Activated naive CD4-positive, alpha-beta T cell treated with anti-CD3 and anti-CD28 coated beads, Interleukin-2, amount 10 ng/mL, durations not matched to agents 7 days and 5 days (primary cell): ENCODE results near the gene HYPK.
"Not testable (repeated sequence)": the region's sequence is repeated elsewhere in the genome, so short reads cannot be mapped to it uniquely, and the experiment has no call there.

Source experiments
- CTCF ChIA-PET: fragments of 350-600 bp; sonication (Branson Sonifier 250); formaldehyde crosslinking; loops from one replicate; lab custom pipeline; 2021; ENCODE audit warnings: antibody characterized with exemption; lab: Charles Lee
- DNase-seq: peaks from one replicate; pipeline ENCODE4 v3.0.0-alpha.2; 2020
- H3K27ac Mint-ChIP-seq: one replicate; pipeline ENCODE4 v1.8.0; 2021; ENCODE audit warnings: mild to moderate bottlenecking, moderate library complexity, mixed read lengths
- H3K27me3 Mint-ChIP-seq: one replicate; pipeline ENCODE4 v1.8.0; 2021; ENCODE audit warnings: mild to moderate bottlenecking, mixed read lengths
- H3K36me3 Mint-ChIP-seq: one replicate; pipeline ENCODE4 v1.8.0; 2021; ENCODE audit warnings: mixed read lengths
- H3K4me1 Mint-ChIP-seq: one replicate; pipeline ENCODE4 v1.8.0; 2021; ENCODE audit warnings: mixed read lengths
- H3K4me3 Mint-ChIP-seq: one replicate; pipeline ENCODE4 v1.8.0; 2021; ENCODE audit warnings: mild to moderate bottlenecking, moderate library complexity, mixed read lengths
- H3K9me3 Mint-ChIP-seq: one replicate; pipeline ENCODE4 v1.8.0; 2021; ENCODE audit warnings: mixed read lengths

Gene HYPK

GRCh38 chr15:43779016-43779415 is 21.4 kb upstream of the HYPK start:
- peaks cover 9% of the 10 kb centered on the region for H3K27me3 Mint-ChIP-seq
- CTCF ChIA-PET: interaction anchor here (1.0 kb wide), 1 partner anchor 12 kb away, joined by 3 read pairs; no protein-coding TSS in a partner anchor
- peaks cover 3% of the 10 kb centered on the region for H3K36me3 Mint-ChIP-seq
- no peaks in the 10 kb centered on the region for H3K9me3 Mint-ChIP-seq
- peaks cover 26% of the 10 kb centered on the region for H3K4me1 Mint-ChIP-seq
- peak overlapping the region; percentile 2 for H3K27ac Mint-ChIP-seq
- H3K4me3 Mint-ChIP-seq: peak overlapping the region; percentile 7
- DNase-seq: no peak

GRCh38 chr15:43789409-43789808 is 11.0 kb upstream of the HYPK start:
- H3K4me3 Mint-ChIP-seq: no peak overlapping the region

GRCh38 chr15:43791993-43792760 is 8.2 kb upstream of the HYPK start, which contains the start of gene SERF2:
Gene SERF2, plus strand, starts transcription at chr15:43792320. Its CDS starts 57 bp downstream, at chr15:43792377.
- peak; percentile 100 for DNase-seq
- Mint-ChIP-seq H3K4me1 (peaks cover 40% of the 10 kb centered on the region), H3K36me3 (peaks cover 43% of the 10 kb centered on the region), H3K27ac (peak within 1 kb of the TSS; percentile 97), H3K9me3 (no peaks in the 10 kb centered on the region), H3K27me3 (no peaks in the 10 kb centered on the region), H3K4me3 (peak within 1 kb of the TSS; percentile 95)
- CTCF ChIA-PET: interaction anchor here (1.1 kb wide), 2 partner anchors 10 to 14 kb away, joined by 3 to 4 read pairs; no protein-coding TSS in a partner anchor

More at GRCh38 chr15:43789409-43789808, 11.0 kb upstream of the HYPK start:
- H3K9me3 Mint-ChIP-seq: no peaks in the 10 kb centered on the region
- H3K27me3 Mint-ChIP-seq: no peaks in the 10 kb centered on the region
- no peak overlapping the region for H3K27ac Mint-ChIP-seq
- DNase-seq: no peak
- H3K36me3 Mint-ChIP-seq: peaks cover 22% of the 10 kb centered on the region
- peaks cover 20% of the 10 kb centered on the region for H3K4me1 Mint-ChIP-seq
- CTCF ChIA-PET: interaction anchor here (2.4 kb wide), 1 partner anchor 13 kb away, joined by 14 read pairs; the partner anchor contains the start of gene ELL3

- Mint-ChIP-seq H3K36me3 (peaks cover 47% of the 10 kb centered on the region), H3K27me3 (no peaks in the 10 kb centered on the region), H3K4me3 (peak overlapping the region; percentile 95), H3K4me1 (peaks cover 40% of the 10 kb centered on the region), H3K9me3 (no peaks in the 10 kb centered on the region), H3K27ac (peak overlapping the region; percentile 97)
- peak; percentile 51 for DNase-seq
- CTCF ChIA-PET: interaction anchor here (1.1 kb wide), 1 partner anchor 9 kb away, joined by 4 read pairs; no protein-coding TSS in a partner anchor
These were observed 7.5 kb upstream of the HYPK start for GRCh38 chr15:43792761-43793476.

GRCh38 chr15:43793647-43794046 is 6.8 kb upstream of the HYPK start:
- Mint-ChIP-seq H3K4me1 (peaks cover 46% of the 10 kb centered on the region), H3K36me3 (peaks cover 53% of the 10 kb centered on the region), H3K4me3 (peak overlapping the region; percentile 95), H3K9me3 (no peaks in the 10 kb centered on the region), H3K27ac (peak overlapping the region; percentile 97), H3K27me3 (no peaks in the 10 kb centered on the region)
- DNase-seq: no peak
- CTCF ChIA-PET: interaction anchor here (1.1 kb wide), 1 partner anchor 8 kb away, joined by 4 read pairs; no protein-coding TSS in a partner anchor

- Mint-ChIP-seq H3K4me3 (peak overlapping the region; percentile 95), H3K27me3 (no peaks in the 10 kb centered on the region), H3K4me1 (peaks cover 53% of the 10 kb centered on the region), H3K9me3 (no peaks in the 10 kb centered on the region), H3K27ac (peak overlapping the region; percentile 76), H3K36me3 (peaks cover 58% of the 10 kb centered on the region)
- CTCF ChIA-PET: no interaction called here
- DNase-seq: no peak
These were observed 5.9 kb upstream of the HYPK start for GRCh38 chr15:43794269-43795037.

GRCh38 chr15:43795197-43795596 is 5.2 kb upstream of the HYPK start:
- H3K36me3 Mint-ChIP-seq: peaks cover 63% of the 10 kb centered on the region
- H3K27me3 Mint-ChIP-seq: no peaks in the 10 kb centered on the region
- H3K4me1 Mint-ChIP-seq: peaks cover 60% of the 10 kb centered on the region
- peak overlapping the region; percentile 12 for H3K27ac Mint-ChIP-seq
- no peak overlapping the region for H3K4me3 Mint-ChIP-seq
- no peak for DNase-seq
- H3K9me3 Mint-ChIP-seq: no peaks in the 10 kb centered on the region
- CTCF ChIA-PET: interaction anchor here (1.1 kb wide), 1 partner anchor 27 kb away, joined by 3 read pairs; no protein-coding TSS in a partner anchor

- CTCF ChIA-PET: interaction anchor here (1.1 kb wide), 1 partner anchor 26 kb away, joined by 3 read pairs; no protein-coding TSS in a partner anchor
- Mint-ChIP-seq H3K27me3 (no peaks in the 10 kb centered on the region), H3K36me3 (peaks cover 69% of the 10 kb centered on the region), H3K27ac (peak overlapping the region; percentile 26), H3K9me3 (no peaks in the 10 kb centered on the region), H3K4me3 (no peak overlapping the region), H3K4me1 (peaks cover 66% of the 10 kb centered on the region)
- no peak for DNase-seq
These were observed 4.4 kb upstream of the HYPK start for GRCh38 chr15:43795997-43796396.

- no peaks in the 10 kb centered on the region for H3K9me3 Mint-ChIP-seq
- no peaks in the 10 kb centered on the region for H3K27me3 Mint-ChIP-seq
- peaks cover 69% of the 10 kb centered on the region for H3K4me1 Mint-ChIP-seq
- peaks cover 75% of the 10 kb centered on the region for H3K36me3 Mint-ChIP-seq
- H3K27ac Mint-ChIP-seq: peak overlapping the region; percentile 0
- CTCF ChIA-PET: interaction anchor here (0.9 kb wide), 1 partner anchor 26 kb away, joined by 3 read pairs; no protein-coding TSS in a partner anchor
- no peak for DNase-seq
- no peak overlapping the region for H3K4me3 Mint-ChIP-seq
These were observed 3.8 kb upstream of the HYPK start for GRCh38 chr15:43796566-43796965.

GRCh38 chr15:43799209-43799944 is 1.0 kb upstream of the HYPK start:
- Mint-ChIP-seq H3K9me3 (no peaks in the 10 kb centered on the region), H3K36me3 (peaks cover 65% of the 10 kb centered on the region), H3K4me3 (no peak overlapping the region)

GRCh38 chr15:43799945-43800285 is 484 bp upstream of the HYPK start, which contains the start of gene SERINC4:
Gene SERINC4, minus strand, starts transcription at chr15:43800220. Its CDS starts 234 bp downstream, at chr15:43799986.
- Mint-ChIP-seq H3K9me3 (no peaks in the 10 kb centered on the region), H3K27ac (peak within 1 kb of the TSS; percentile 94), H3K36me3 (peaks cover 65% of the 10 kb centered on the region), H3K4me3 (peak within 1 kb of the TSS; percentile 98), H3K27me3 (no peaks in the 10 kb centered on the region), H3K4me1 (peaks cover 51% of the 10 kb centered on the region)
- no peak for DNase-seq
- CTCF ChIA-PET: interaction anchor here (1.2 kb wide), 1 partner anchor 10 kb away, joined by 7 read pairs; no protein-coding TSS in a partner anchor

More at GRCh38 chr15:43799209-43799944, 1.0 kb upstream of the HYPK start:
- H3K27me3 Mint-ChIP-seq: no peaks in the 10 kb centered on the region
- peak overlapping the region; percentile 94 for H3K27ac Mint-ChIP-seq
- CTCF ChIA-PET: no interaction called here
- no peak for DNase-seq
- peaks cover 56% of the 10 kb centered on the region for H3K4me1 Mint-ChIP-seq

- DNase-seq, H3K4me3 Mint-ChIP-seq, H3K9me3 Mint-ChIP-seq, H3K27ac Mint-ChIP-seq, H3K27me3 Mint-ChIP-seq, CTCF ChIA-PET: not testable (repeated sequence)
- Mint-ChIP-seq H3K4me1 (peaks cover 35% of the 10 kb centered on the region), H3K36me3 (peaks cover 68% of the 10 kb centered on the region)
These were observed 2.3 kb downstream of the HYPK start for GRCh38 chr15:43802676-43803075.

GRCh38 chr15:43808435-43808950 is 8.1 kb downstream of the HYPK start:
- no peak overlapping the region for H3K4me3 Mint-ChIP-seq
- CTCF ChIA-PET: no interaction called here
- peaks cover 12% of the 10 kb centered on the region for H3K4me1 Mint-ChIP-seq
- H3K9me3 Mint-ChIP-seq: no peaks in the 10 kb centered on the region
- no peaks in the 10 kb centered on the region for H3K27me3 Mint-ChIP-seq
- DNase-seq: no peak
- peaks cover 66% of the 10 kb centered on the region for H3K36me3 Mint-ChIP-seq
- no peak overlapping the region for H3K27ac Mint-ChIP-seq
